Natural killer cell (primary cell): ENCODE data around the gene PARL. TPM values are rescaled to one million over a fixed set of nuclear protein-coding genes. Genes with fewer than 3 reads are reported as not detected.
A peak's percentile ranks its signal among the peaks of the same experiment; 100 is the strongest.

Source experiments
- ATAC-seq, 3 donors: fragments of 150-1000 bp in 2 of 3; fragments of 200-7000 bp in 1 of 3; cut with Tn5 transposase; 1 replicate in 1 of 3; 2 replicates in 2 of 3; pipeline ENCODE4 v1.10.0; 2021; ENCODE audit warnings: mild to moderate bottlenecking in 2 of 3, moderate library complexity in 2 of 3
- DNase-seq, 2 donors: peaks; one replicate each; pipeline versions ENCODE4 v3.0.0 to v3.0.0-alpha.2; 2013 to 2021; ENCODE audit warnings: mixed read lengths in 1 of 2
- H3K27ac ChIP-seq: one replicate; pipeline ENCODE4 v1.5.1; 2013; ENCODE audit warnings: mild to moderate bottlenecking, low read length
- H3K27me3 ChIP-seq: one replicate; pipeline ENCODE4 v1.6.1; 2013; ENCODE audit warnings: low read length; ENCODE audit not compliant: control insufficient read depth, insufficient read depth
- H3K36me3 ChIP-seq: one replicate; pipeline ENCODE4 v1.6.1; 2013; ENCODE audit warnings: low read length; ENCODE audit not compliant: control insufficient read depth, insufficient read depth
- H3K4me1 ChIP-seq: one replicate; pipeline ENCODE4 v1.6.1; 2013; ENCODE audit warnings: low read length; ENCODE audit not compliant: control insufficient read depth, insufficient read depth
- H3K4me3 ChIP-seq: one replicate; pipeline ENCODE4 v1.5.1; 2013; ENCODE audit warnings: low read length
- H3K9me3 ChIP-seq: one replicate; pipeline ENCODE4 v1.6.1; 2013; ENCODE audit warnings: low read length; ENCODE audit not compliant: control insufficient read depth, insufficient read depth
- H3K27ac Mint-ChIP-seq, 2 donors: one replicate each; pipeline ENCODE4 v1.8.0; 2022; ENCODE audit warnings: mild to moderate bottlenecking in 2 of 2, mixed read lengths in 2 of 2, moderate library complexity in 1 of 2
- H3K27me3 Mint-ChIP-seq, 2 donors: one replicate each; pipeline ENCODE4 v1.8.0; 2022; ENCODE audit warnings: low read depth in 2 of 2, mixed read lengths in 2 of 2
- H3K36me3 Mint-ChIP-seq: one replicate; pipeline ENCODE4 v1.8.0; 2022; ENCODE audit warnings: mixed read lengths
- H3K4me1 Mint-ChIP-seq, 2 donors: one replicate each; pipeline ENCODE4 v1.8.0; 2022; ENCODE audit warnings: mixed read lengths in 2 of 2
- H3K4me3 Mint-ChIP-seq: one replicate; pipeline ENCODE4 v1.8.0; 2022; ENCODE audit warnings: mild to moderate bottlenecking, moderate library complexity, mixed read lengths
- H3K9me3 Mint-ChIP-seq, 2 donors: one replicate each; pipeline ENCODE4 v1.8.0; 2022; ENCODE audit warnings: mixed read lengths in 2 of 2
- CTCF ChIP-seq: fragments of 200-600 bp; IDR thresholded peaks from one replicate; pipeline ENCODE4 v1.8.0; 2022; ENCODE audit warnings: antibody characterized with exemption
- WGBS: methylation state at CpG from one replicate; pipeline ENCODE4 v1.1.7; 2013; ENCODE audit warnings: missing lambda C conversion rate; ENCODE audit not compliant: insufficient coverage; 5-methylcytosine and 5-hydroxymethylcytosine counted together
- intact Hi-C: fragments of 100-400 bp; cut with micrococcal nuclease; formaldehyde crosslinking; loops from one replicate; pipeline ENCODE4 v1.14.2; 2022
- total RNA-seq, 4 donors: library from RNA; stranded (reverse); fragments of 120-200 nt in 1 of 4; gene quantifications; one replicate each; pipeline versions ENCODE4 v1.2.3 to v1.2.4, GENCODE V29; 2013 to 2022

Gene PARL
- total RNA-seq, 3 donors from 2014 or later (not counting 1 experiment from before 2014, with no cell fraction given), result 35.1 to 47.1 (median 37.7) TPM

GRCh38 chr3:183815951-183816475 is 68.7 kb downstream of the PARL start:
- no peak for TF ChIP-seq CTCF
- Histone ChIP-seq H3K4me3 (no peak overlapping the region), H3K36me3 (peaks cover under 1% of the 10 kb centered on the region), H3K9me3 (no peaks in the 10 kb centered on the region), H3K27me3 (no peaks in the 10 kb centered on the region), H3K4me1 (peaks cover 14% of the 10 kb centered on the region), H3K27ac (no peak overlapping the region)
- no peak overlapping the region for H3K4me3 Mint-ChIP-seq
- ATAC-seq (no peak), DNase-seq (no peak)
- no peaks in the 10 kb centered on the region for H3K36me3 Mint-ChIP-seq
- intact Hi-C loops, result no loop called here
- WGBS, result 75% methylated on average over 12 of the region's 12 CpGs
- no peaks in the 10 kb centered on the region for H3K27me3 Mint-ChIP-seq
- H3K4me1 Mint-ChIP-seq, result peaks cover 0 to 5% of the 10 kb centered on the region in 2 donors
- no peaks in the 10 kb centered on the region for H3K9me3 Mint-ChIP-seq
- peak overlapping the region in 1 of 2 donors; percentile 50 for H3K27ac Mint-ChIP-seq

- intact Hi-C loops, result no loop called here
- no peaks in the 10 kb centered on the region for H3K36me3 Mint-ChIP-seq
- H3K27me3 ChIP-seq, result no peaks in the 10 kb centered on the region
- no peak overlapping the region for H3K27ac ChIP-seq
- peak overlapping the region in 1 of 2 donors; percentile 50 for H3K27ac Mint-ChIP-seq
- no peak overlapping the region for H3K4me3 ChIP-seq
- no peak for TF ChIP-seq CTCF
- peak in 1 of 3 donors; percentile 50 for ATAC-seq
- no peaks in the 10 kb centered on the region for H3K9me3 Mint-ChIP-seq
- 58% methylated on average over 9 of the region's 9 CpGs for WGBS
- DNase-seq, result peak in 1 of 2 donors; percentile 42
- peaks cover 14% of the 10 kb centered on the region for H3K4me1 ChIP-seq
- H3K27me3 Mint-ChIP-seq, result no peaks in the 10 kb centered on the region
- no peaks in the 10 kb centered on the region for H3K9me3 ChIP-seq
- H3K36me3 ChIP-seq, result peaks cover 5% of the 10 kb centered on the region
- no peak overlapping the region for H3K4me3 Mint-ChIP-seq
- H3K4me1 Mint-ChIP-seq, result peaks cover 0 to 5% of the 10 kb centered on the region in 2 donors
Measured at GRCh38 chr3:183815563-183815940, 69.1 kb downstream of the PARL start.

- H3K4me3 Mint-ChIP-seq, result no peak overlapping the region
- H3K27me3 ChIP-seq, result no peaks in the 10 kb centered on the region
- ATAC-seq (no peak), DNase-seq (no peak)
- no peak overlapping the region for H3K27ac ChIP-seq
- no peaks in the 10 kb centered on the region for H3K36me3 Mint-ChIP-seq
- WGBS, result 100% methylated on average over 1 of the region's 1 CpG
- no peaks in the 10 kb centered on the region for H3K27me3 Mint-ChIP-seq
- peaks cover 0 to 5% of the 10 kb centered on the region in 2 donors for H3K4me1 Mint-ChIP-seq
- H3K9me3 ChIP-seq, result no peaks in the 10 kb centered on the region
- peak overlapping the region; percentile 6 to 72 for H3K27ac Mint-ChIP-seq
- no peaks in the 10 kb centered on the region for H3K9me3 Mint-ChIP-seq
- H3K36me3 ChIP-seq, result peaks cover 11% of the 10 kb centered on the region
- no peak for TF ChIP-seq CTCF
- intact Hi-C loops, result no loop called here
- H3K4me1 ChIP-seq, result peaks cover 14% of the 10 kb centered on the region
- no peak overlapping the region for H3K4me3 ChIP-seq
Measured at GRCh38 chr3:183814240-183814639, 70.4 kb downstream of the PARL start.
